Hematopoietic multipotent progenitor cell treated with erythropoietin and hydrocortisone succinate and interleukin-3 and kit ligand, for 6 days (in vitro differentiated cells): ENCODE results near the gene EXT2.

ENCODE experiments used
- DNase-seq: peaks from one replicate; pipeline ENCODE4 v3.0.0-alpha.2; 2015

Gene EXT2

DNA sequence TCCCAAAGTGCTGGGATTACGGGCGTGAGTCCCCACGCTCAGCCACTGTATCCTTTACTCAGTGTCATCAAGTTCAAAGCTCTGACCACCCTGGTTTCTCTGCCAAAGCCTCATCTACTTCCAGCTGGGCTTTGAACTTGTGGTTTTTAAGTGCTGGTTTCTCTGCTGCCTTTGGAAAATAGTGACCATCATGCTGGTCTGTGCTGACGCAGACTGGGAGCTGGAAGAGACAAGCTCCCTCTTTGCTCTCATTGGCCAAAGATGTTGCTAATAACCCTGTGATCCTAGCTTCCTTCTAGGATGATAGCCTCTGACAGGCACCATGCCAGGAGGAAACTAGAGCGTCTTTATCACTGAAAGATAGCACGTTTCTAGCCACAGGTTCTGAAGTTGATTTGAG lies 152.0 kb downstream of the EXT2 start:
- no peak for DNase-seq

DNA sequence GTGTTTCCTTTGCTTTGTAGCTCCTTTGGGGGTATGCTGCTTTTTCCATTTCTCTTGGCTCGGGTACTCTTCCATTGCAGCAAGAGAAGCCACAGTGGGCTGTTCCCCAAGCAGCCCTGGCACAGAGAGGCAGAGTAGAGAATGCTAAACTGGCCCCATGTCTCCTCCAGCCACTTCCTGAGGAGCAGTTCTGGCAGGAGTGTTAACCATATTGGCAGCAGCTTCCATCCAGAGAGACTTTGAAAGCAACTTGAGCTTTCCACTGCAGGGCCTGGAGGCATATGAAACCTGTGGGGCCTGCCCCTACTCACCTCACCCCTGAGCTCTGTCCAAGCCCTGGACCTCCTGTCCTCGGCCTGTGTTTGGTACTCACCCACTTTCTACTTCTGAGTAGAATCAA lies 152.6 kb downstream of the EXT2 start:
- no peak for DNase-seq

- DNase-seq, result no peak
Observed at GRCh38 chr11:44250421-44250820, 154.9 kb downstream of the EXT2 start.

DNA sequence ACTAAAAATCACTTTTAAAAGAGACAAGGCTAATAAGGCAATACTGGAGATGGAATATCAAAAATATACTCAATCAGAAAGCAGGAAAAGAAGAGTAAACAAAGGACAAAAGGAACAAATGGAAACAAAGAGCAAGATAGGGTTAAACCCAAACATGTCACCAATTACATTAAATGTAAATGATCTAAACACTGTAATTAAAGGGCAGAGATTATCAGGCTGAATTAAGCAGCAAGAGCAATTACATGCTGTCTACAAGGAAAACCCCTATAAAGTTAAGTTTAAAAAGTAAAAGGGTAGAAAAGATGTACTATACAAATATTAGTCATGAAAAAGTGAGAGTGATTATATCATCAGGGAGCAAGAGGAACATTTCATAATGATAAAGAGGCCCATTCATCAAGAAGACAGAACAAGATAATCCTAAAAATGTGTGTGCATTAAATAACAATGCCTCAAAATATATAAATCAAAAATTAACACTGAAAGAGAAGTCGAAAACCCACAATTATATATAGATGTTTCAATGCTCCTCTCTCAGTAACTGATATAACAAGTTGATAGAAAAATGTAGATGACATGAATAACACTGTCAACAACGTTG lies 157.6 kb downstream of the EXT2 start:
- DNase-seq, result no peak

DNA sequence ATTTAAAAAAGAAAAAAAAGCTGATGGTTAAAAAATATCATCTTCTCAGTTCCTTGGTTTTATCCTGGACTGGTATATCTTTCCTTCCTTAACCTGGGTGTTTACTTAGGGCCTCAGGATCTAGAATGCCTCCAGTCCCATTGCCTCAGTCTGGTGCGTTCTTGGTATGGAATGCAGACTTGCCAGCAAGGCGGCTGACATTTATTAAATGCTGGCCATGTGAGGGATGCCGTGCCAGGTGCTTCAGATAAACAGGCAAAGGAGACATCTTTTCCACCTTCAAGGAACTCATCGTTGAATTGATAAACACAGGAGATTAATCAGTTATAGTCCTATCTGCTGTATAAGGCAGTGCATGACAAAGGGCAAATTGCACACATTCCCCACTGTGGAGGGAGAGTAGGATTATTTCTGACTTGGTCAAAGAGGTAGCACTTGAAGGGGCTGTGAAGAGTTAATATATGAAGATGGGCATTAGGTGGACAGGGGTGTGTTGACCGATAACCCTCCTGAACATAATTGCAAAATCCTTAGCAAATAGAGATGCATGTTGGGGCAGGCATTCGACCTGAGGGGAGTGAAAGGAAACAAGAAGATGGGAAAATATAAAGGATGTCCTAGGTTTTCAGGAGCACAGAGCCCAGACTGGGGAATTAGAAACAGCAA lies 160.1 kb downstream of the EXT2 start:
- DNase-seq, result no peak

GRCh38 chr11:44256673-44257291 lies 161.3 kb downstream of the EXT2 start:
- DNase-seq, result no peak

DNA sequence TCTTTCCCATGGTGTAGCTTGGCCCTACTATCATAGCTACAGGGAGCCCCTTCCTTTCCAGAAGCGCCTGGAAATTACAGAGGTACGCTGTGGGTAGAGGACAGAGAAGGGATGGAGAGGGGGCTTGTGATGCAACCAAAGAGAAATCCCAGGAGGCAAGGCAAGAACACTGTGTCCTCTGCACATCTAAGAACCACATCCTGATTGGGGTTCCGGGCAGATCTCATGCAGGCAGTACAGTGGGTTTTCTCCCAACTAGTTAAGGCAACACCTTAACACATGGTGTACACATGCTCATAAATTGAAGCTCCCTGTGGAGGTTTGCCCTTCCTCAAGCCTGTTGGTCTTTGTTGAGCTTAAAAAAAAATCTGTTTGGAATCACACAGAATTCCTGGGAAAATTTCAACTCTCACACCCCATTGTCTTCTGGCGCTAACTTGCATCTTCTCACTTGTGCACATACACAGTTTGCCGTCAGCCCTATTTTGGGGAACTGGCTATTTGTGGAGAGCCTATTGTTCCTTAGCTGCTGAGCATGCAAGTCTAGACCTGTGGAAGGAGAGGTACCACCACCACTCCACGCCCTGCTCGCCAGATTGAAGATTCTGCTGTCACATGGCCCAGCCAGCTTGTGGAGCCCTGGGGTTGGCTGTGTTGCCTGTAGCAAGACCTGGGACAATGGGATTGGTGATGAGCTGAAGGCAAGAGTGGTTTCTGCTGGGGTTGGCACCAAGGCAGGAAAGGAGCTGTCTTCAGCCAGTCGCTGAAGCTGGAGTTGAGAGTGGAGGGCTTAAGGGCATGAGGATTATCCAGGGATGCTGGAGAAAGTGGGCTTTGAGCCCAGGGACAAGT lies 162.1 kb downstream of the EXT2 start:
- DNase-seq, result no peak

DNA sequence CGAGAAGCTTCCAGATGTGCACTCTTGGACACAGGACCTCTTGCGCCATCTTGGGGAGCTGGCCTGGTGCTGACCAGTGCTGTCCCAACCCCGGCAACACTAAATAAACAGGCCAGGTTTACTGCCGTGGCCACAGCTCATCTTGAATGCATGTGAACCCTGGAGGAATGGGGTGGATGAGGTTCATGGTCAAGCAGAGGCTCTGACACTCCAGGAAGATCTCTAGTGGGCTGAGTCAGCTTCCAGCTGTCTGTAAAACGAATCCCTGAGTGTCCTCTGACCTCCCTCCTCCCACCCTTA lies 162.7 kb downstream of the EXT2 start:
- no peak for DNase-seq

DNA sequence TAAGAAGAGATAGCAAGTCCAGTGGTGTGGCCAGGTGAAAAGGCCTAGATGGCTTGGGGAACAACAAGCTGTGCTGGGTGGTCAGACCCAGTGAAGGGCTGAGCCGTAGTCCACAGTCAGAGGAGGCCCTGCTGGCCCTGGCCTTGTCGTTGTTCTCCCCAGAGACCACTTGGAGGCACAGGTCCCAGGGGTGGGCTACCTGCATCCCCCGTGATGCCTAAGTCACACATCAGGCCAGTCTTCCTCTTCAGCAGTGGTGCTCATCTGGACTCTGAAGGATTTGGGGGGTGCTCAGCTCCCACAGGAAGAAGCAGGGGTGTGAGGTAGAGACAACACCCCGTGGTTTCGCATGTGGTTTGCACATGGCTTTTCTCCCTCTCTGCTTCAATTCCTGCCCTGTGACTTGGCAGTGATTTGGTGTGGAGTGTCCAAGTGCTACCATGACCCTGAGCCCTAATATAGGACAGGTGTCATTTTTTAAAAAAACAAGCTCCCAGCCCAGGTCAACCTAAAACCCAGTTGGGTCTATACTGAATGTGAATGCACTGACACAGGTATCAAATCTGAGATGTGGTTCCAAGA lies 163.5 kb downstream of the EXT2 start:
- DNase-seq, result no peak

DNA sequence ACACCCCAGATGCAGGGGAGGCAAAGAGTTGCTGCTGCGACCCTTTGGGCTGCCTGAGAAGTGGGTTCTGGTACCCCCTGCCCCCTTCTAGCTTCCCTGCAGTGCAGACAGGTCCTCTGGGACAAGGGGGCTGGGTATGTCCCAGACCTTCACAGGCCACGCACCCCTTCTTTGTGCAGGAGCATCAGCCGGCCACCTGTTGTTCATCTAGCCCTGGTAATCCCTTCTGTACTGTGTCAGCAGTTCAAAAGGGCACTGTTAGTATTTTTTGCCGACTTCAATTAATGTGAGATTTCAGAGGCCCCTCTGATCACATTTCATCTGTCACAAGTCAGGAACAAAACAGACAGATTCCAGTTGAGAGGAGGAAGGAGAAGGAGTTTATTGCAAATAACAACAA lies 164.6 kb downstream of the EXT2 start:
- no peak for DNase-seq

DNA sequence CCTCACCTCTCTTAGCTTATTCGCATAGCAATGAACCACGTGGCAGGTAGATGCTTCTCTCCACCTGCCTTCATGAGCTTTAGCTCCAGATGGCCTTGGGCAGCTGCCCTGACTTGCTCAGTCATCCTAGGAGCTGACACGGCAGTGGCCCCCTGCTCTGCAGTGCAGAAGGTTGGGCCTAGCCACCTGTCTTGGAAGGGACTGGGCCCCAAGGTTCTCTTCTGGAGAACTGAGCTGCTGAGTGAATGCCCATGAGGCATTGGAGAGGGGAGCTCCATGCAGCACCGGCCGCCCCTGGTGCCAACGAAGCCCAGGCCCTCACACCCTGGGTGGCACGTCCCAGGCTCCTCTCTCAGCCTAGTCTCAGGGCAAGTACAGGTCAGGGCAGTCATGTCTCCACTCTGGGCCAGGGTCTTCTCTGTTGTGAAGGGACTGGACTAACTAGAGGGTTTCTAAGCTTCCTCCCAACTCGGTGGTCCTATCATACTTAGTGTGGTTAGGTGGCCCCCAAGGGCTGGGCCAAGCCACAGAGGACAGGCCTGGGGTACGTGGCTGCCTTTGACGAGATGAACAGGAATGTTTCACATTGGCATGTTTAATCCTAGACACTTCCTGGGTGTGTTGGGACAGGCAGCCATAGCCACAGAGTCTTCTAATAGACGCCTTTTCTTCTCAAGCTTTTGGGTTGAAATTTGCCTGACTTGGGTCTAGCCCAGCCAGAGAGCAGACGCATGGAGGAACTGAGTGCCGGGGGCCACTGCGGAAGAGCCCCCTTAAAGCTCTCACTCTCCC lies 166.5 kb downstream of the EXT2 start:
- no peak for DNase-seq

DNA sequence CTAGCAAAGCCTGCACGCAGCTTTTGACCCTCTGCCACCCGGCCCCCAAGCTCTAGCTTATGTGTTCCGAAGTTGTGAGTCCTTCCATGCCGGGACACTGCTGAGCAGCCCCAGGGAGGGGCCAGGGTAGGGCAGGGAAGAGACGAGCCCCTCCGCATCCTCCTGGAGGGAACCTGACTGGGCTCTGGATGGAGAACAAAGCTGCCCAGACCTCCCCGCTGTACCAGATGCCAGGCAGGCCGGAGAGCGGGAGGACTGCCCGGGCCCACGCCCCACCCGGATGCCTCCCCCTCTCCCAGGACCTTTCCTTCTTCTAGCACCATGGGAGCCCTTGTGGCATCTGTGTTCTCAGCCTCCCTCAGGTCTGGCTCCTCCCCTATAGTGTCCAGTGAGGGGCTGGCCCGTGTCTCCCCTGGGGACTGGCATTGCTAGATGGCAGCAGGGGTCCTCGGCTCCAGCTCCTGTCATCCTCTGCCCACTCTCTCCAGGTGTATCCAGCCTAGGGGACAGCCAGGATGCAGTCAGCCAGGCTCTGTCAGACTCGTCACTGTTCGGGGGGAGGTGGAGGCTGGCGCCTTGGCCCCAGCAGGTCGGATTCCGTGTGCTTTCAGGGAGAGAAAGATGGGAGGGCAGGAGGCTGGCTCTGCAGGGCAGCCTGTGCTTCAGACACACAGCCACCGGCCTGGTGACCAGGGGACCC lies 168.4 kb downstream of the EXT2 start:
- DNase-seq, result no peak

DNA sequence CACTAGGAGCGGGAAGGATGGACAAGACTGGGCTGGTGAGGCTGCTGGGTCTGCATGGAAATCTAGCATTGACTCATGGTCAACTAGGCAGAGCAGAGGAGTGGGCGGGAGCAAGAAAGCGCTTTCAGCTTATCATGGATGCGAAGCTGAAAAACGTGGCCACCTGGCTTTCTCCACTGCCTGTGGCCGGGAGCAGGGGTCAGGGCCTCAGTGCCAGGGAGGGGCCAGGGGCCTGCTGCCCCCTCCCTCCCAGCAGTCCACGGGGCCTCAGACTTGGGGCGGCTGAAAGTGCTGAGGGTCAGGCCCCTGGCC lies 168.9 kb downstream of the EXT2 start:
- DNase-seq, result no peak

- no peak for DNase-seq
Observed at GRCh38 chr11:44264761-44265160, 169.3 kb downstream of the EXT2 start.

DNA sequence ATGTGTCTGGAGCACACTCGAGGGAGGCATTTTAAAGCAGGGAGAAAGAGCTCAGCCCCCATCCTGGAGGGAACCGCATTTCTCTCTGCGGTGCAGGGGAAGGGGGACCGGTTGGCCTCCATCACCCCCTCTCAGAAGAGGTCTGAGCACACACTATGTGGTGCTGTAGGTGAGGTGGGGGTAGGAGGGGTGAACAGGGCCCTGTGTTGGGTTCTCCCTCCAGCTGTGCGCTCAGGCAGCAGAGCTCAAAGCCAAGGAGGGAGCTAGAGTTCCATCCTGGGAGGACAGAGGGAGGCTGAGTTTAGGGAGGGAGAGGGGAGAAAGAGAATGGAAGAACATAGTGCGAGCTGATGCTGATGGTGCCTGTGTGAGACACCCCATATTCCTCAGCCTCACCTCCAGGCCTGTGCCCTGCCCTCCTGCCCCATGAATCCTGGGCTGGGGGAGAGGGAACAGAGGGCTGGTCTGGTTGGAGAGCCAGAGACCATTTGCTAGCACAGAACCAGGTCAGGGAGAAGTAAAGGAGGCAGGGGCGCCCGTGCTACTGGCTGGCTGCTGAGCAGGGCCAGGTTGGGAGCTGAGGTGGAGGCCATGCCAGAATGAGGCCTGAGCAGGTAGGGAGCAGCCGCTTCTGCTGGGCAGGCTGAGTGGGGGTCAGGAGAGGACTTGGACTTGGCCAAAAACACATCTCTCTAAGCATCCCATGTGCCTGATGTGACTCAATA lies 170.7 kb downstream of the EXT2 start:
- DNase-seq, result no peak

GRCh38 chr11:44267006-44267749 lies 171.7 kb downstream of the EXT2 start:
- no peak for DNase-seq

DNA sequence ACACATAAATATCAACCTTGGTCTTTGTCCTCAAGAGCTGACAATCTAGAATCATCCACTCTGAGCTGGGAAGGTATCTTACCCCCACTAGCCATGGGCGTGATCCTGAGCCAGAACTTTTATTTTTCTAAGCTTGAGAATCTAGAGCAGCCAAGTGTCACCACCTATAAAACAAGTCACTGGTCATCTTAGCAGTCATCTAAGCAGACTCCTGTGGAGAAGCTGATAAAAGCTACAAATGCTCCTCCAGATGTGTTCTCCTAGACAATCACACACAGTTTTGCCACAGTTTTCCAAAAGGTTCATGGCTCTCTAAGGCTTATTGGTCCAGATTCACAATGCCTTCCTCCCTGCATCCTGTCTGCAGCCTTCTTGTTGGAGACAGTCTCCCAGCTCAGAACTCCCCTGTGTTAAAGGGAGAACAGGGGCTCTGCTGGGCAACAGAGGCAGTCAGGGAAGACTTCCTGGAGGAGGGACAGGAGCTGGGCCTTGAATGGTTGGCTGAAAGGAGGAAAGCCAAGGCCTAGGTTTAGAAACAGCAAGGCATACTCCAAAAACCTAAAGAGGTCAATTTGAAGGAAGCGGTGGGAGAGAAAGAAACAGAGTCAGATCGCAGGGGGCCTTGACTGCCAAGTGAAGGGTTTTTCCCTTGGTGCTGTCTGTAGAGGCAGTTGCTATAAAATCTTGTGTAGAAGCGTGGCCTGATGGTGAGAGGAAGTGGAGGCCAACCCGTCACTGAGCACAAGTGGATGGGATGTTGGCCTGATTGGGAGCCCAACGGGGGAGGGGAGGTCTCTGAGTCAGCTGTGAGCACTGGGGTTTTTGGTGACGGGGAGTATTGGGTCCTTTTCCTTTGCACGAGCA lies 172.5 kb downstream of the EXT2 start:
- DNase-seq, result no peak

- no peak for DNase-seq
Observed at GRCh38 chr11:44268614-44269080, 173.2 kb downstream of the EXT2 start.
